HG03159 (cell line): Measurements from ENCODE around the gene TPST2.
A peak's percentile ranks its signal among the peaks of the same experiment; 100 is the strongest.

Source experiments
- ATAC-seq: cut with Tn5 transposase; IDR thresholded peaks from one replicate; pipeline ENCODE4 v1.9.1; 2021; ENCODE audit warnings: mild to moderate bottlenecking, moderate library complexity; ENCODE audit not compliant: unreplicated experiment

The TPST2 gene

DNA sequence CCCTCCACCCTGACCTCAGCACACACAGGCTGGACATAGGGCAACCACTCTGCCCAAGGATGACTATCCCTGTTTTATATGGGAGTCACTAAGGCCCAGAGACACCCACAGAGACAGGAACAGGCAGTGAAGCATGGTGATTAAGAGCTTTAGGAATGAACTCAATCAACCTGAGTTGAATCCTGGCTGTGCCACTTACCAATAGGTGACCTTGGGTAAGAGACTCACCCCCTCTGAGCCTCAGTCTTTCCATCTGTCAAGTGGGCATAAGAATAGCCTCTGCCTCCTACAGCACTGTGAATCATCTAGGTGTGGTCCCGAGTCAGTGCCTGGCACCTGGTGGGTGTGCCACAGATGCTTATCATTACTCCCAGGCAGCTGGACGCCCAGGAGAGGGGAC is 21.1 kb upstream of the TPST2 start:
- ATAC-seq: no peak

DNA sequence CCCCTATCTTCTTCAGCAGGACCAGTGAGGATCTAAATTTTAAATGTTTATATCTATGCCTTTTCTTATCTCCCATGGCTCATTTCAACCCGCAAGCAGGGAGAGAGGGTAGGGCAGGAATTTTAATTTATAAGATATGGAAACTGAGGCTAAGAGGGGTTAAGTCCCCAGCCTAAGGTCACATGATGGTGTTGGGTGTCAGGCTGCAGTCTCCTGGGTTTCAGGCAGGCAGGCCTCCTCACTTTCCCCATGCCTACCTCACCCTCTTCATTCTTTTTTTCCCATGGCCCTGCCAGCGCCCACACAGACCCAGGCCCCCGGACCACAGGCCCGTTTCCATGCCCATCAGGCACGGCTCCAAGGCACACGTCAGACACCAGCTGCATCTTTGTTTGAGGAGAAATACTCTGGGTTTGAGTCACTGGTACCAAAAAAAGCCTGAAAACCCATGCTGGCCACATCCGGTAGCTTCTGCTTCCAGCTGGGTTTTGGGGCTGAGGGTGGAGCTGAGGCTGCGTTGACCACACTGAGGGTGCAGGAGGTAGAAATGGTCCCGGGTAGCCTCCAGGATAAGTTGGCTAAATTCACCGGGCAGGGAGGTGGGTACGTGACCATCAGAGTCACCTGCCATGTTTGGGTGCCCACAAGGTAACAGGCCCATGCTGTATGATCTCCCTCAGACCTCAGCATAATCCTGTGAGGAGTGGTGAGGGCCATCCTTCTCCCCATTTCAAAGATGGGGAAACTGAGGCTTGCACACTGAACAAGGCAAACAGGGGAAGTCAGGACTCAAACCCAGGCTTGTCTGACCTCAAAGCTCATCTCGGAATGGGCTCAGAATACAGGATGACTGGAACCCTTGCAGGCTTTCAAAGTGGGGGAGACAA is 20.4 kb upstream of the TPST2 start:
- ATAC-seq: peak; percentile 65

DNA sequence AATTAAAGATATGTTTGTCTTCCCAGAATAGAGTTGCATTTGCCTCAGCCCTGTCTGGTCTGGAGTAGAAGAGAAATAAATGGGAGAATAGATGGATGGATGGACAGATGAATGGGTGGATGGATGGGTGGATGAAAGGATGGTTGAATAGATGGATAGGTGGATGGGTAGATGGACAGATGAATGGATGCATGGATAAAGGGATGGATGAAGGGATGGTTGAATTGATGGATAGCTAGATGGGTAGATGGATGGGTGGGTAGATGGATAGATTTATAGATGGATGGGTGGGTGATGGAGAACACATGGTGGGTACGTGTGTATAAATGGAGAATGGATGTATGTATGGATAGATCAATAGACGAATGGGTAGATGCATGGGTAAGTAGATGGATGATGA is 19.4 kb upstream of the TPST2 start:
- ATAC-seq: no peak

DNA sequence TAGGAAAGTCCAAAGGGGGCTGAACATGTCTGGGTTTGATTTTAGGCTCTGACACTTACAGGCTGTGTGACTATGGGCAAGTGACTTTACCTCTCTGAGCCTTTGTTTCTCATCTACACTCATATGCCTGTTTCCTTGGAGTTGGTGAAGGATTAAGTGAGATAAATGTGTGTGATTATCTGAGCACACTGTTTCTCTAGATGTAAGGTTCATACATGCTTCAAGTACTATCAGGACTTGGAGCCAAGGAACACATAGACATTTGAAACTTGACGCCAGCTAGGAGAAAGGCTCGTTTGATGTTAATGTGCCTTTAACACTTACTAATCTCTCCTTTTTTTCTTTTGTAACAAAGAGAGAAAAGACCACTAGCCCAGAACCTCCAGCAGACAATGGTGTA is 18.2 kb upstream of the TPST2 start:
- no peak for ATAC-seq

DNA sequence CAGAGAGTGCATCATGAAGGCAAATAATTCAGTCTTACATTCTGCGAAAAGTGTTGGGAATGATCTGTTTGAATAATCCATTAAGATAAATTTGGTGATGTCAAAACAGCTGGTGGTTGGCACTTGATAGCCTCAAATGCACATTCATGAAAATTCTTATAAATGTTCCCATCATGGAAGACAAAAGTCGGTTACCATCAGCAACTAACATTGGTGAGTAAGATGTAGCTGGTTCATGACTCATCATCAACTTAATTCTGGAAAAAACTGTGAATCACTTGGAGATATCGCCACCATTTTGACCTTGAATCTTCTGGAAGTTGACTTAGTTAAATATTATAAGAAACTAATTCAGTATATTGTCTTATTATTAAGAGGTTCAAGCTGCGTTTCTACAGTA is 16.7 kb upstream of the TPST2 start:
- no peak for ATAC-seq

DNA sequence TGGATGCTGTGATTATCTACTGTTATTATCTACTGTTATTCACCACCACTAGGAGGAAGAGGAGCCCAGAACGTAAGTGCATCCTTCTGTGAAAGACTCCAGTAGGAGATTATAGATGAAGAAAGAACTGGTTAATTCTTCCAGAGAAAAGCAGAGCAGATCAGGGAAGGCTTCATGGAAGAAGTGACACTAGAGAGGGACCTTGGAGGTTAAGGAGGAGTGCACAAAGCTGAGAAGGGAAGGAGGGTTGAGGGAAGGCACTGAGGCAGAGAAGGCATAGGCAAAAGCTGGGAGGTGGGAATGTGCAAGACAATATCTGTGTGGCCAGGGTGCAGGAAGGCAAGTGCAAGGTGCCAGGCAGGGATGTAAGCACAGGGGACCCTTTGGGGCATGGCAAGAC is 14.4 kb upstream of the TPST2 start:
- ATAC-seq: no peak

DNA sequence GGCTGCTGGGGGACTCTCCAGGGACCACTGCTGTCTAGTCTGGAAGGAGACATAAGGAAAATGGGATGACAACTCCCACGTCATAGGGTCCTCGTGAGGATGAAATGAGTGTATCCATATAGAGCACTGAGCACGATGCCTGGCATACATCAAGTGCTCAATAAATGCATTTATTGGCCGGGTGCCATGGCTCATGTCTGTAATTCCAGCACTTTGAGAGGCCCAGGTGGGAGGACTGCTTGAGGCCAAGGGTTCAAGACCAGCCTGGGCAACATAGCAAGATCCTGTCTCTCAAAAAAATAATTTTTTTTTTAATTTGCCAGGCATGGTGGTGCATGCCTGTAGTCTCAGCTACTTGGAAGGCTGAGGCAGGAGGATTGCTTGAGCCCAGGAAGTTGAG is 12.2 kb upstream of the TPST2 start:
- no peak for ATAC-seq

DNA sequence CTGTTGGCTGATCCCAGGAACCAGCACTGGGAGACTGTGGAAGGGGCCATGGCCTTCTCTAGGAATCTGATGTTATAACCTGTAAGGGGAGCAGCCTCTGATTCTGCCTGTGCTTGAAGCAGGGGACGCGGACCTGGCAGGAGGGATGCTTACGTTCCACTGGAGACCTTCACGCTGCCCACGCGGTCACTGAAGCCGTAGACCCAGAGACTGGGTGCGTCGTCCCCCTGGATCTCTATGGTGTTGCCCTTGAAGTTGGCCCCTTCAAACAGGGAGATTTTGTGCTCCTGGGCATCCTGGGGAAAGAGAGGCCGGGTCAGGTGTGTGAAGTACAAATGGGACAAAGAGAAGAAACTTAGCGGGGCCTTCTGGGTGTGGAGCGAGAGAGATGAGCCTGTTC is 11.8 kb upstream of the TPST2 start:
- no peak for ATAC-seq

DNA sequence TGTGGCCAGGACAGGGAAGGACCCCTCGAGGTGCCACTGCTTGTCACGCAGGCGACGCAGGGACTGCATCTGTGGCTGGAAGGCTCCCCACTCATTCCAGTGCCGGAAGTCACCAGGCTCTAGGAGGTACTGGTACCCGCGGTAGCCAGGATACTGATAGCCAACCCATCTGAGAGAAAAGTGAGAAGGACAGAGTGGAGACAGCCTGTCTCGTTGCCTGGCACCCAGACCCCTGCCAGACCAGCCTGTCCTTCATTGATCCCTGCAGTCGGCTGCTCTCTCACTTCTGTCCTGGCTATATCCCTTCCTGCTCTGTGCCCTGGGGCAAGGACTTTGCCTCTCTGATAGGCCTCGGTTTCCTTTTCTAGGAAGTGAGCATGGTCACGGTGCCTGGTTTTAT is 9.6 kb upstream of the TPST2 start:
- ATAC-seq: no peak

DNA sequence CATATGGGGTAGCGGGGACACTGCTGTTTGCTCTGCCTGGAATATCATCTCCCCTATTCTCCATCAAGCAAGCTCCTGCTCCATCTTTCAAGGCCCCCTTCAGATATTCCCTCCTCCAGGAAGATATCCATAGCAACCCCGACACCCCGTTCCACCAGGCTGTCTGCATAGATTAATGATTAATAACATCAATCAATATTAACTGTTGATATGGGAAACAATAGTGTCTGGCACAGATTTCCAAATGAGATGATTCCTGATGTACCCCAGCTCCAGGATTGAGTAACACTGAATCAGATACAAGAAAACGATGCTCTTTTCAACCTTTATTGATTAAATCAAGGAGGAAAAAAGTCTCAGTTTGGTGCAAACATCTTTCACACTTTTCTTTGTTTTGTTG is 7.5 kb upstream of the TPST2 start:
- ATAC-seq: no peak

DNA sequence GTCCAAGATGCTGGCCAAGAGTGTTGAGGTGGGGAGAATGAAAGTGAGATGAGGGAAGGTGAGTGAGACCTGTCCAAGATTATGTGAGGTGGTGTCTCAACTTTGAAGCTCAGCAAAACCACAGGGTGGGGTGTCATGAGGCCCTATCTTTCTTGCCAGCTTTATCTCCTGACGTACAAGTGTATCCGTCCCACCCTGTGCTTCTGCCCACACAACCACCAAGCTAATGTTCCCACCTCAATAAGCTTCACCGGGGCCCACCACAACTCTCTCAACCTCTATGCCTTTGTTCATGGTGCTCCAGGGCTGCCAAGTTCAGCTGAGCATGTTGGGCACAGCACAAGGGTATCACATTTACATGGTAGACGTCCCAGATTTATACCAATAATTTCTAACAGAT is 7.1 kb upstream of the TPST2 start:
- ATAC-seq: no peak

DNA sequence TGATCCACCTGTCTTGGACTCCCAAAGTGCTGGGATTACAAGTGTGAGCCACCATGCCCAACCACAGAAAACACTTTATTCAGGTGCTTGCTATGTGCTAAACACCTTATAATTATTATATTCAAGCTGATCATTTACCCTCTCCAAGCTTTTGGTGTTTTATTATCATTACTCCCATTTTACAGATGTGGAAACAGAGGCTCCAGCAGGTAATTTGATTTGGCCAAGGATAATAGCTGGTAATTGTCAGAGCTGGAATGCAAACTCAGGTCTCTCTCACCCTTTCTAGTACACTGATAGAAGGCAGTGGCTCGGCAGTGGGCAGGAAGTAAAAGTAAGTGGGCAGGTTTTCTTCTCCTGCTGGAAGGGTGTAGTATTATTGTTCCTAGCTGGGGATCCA is 3.8 kb upstream of the TPST2 start:
- no peak for ATAC-seq

DNA sequence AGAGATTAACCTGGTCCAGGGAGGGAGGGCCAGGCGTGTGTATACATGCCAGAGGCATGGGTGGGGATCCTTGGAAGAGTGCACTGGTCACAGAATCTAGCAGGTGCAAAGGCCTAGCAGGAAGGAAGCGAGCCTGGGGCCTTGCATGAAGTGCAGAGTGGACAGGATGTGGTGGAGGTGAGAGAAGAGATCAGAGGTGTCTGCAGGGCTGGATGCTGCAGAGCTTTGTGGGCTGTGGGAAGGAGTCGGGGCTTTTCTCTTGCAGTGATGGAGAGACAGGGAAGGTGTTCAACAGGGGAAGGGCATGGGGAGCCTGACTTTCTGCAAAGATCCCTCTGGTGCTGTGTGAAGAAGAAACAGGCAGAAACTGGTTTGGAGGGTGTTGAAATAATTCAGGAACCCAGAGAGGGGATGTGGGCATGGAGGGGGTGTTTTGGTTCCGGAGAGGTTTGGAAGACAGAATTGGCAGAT is 2.5 kb upstream of the TPST2 start:
- ATAC-seq: no peak

DNA sequence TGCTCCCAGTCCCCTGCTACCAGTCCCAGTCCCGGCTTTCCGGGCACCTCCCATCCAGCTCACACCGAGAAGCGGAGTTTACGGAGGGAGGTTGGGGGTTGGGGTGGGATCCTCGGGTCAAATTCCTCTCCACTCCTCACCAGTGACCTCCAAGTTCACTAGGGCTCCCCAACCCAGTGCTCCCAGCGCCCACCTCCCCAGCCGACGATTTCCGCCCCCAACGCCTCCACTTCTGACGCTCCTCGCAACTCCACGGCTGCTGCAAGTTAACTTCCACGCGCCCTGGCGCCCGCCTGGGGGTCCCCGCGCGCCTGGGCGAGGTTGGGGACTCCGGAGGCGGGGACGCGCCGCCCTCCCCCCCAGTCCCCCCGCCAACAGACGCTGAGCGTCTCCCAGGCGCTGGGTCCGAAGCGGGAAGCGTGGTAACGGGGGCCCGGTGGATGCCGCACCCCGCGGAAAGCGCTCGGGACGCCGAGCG is 526 bp downstream of the TPST2 start:
- peak; percentile 9 for ATAC-seq

DNA sequence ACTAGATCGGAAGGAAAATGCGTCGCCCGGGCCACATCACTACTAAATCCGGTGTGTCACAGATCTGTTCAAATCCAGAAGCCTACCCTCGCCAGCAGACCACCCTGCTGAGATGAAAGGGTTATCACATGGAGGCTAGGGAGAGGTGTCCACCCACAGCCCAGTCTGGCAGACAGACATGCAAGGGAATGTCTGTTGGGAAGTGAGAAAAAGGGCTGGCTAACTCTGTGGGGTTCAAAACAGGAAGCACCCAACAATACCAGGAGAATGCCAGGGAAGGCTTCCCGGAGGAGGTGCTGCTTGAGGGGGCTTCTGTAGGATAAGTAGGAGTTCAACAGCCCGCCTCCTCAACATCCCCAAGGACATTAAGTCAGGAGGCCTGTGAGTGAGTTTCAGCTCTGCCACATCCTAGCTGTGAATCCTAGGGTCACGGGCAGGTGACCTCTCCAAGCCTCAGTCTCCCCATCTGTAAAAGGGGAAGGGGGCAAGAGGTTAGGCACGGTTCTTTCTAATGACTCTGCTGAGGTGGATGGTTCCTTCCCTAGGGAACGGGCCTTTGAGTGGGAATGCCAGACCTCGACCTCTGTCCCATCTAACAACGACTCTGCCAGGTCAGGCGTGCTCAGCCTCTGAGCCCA is 1.1 kb downstream of the TPST2 start:
- no peak for ATAC-seq

DNA sequence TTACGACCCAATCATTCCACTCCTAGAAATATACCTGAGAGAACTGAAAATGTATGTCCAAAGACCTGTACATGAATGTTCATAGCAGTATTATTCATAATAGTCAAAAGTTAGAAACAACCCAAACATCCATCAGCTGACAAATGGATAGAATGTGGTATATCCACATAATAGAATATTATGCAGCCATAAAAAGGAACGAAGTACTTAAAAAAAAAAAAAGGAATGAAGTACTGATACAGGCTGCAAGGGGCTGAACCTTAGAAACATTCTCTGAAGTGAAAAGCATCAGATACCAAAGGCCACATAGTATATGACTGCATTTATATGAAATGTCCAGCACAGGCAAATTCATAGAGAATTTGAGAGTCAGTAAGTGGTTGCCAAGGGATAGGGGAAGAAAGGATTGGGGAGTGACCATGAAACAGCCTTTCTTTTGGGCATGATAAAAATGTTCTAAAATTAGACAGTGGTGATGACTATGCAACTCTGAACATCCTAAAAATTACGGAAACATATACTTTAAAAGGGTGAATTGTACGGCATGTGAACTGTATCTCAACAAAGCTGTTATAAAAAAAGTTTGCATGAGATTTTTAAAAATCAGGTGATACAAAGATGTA is 1.8 kb downstream of the TPST2 start:
- ATAC-seq: no peak

DNA sequence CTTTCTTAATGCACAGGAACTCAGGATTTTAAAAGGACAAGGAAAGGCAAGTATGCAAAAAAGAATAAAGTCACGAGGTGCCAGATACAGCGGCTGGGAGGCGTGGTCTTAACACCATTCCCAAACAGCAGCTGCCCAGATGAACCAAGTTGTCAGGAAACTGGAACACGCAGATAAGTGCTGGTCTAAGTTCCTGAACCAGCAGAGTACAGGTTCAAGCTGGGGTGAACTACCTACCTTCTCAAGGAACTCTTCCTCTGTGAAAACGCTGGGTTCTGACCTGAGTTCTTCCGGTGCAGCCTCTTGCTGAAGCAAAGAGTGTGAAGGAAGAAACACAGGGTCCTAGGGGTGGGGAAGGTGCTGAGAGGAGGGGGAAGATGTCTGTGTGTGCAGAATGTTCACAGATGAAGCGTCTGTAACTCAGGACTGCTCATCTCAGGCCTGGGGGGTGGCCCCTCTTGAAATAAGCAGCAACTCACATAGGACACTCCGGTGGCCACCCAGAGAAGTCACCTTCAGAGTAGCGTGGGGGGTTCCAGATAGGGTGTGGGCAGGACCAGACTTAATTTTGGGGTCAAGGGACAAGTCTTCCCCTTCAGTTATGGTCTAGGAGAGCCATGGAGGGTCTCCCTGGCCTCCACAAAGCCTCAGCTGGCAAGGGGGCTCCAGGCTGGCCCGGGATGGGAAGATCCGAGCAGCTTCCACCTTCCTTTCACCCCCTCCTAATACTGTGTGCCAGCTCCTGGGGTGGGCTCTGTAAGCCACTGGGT is 3.2 kb downstream of the TPST2 start:
- no peak for ATAC-seq

DNA sequence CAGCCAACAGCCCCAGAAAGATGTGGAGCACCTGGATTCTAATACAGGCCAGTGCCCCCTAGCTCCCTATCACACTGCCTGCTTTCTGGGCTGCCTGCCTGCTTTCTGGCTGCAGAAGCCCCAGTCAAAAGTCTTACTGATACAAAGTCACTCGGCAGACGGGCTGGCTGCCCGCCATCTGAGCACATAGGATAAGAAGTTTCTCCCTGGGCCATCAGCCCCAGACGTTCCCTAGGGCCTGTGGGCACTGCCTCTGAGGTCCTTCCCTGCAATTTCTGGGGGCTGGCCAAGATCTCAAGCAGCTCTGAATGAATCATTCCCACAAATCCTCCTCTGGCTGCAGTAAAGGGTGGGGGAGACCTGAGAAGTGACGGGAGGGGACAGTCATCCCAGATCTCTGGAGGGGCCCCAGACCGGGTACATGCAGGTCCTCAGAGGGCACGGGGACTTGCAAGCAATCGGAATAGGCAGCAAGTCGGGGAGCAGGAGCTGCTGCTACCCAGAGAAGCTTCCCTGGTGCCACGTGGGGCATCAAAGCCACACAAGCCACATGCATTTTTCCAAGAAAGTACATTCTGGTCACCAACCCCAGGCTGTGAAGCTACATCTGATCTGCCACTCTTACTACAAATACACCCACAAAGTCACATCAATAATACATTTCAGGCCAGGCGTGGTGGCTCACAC is 4.7 kb downstream of the TPST2 start:
- no peak for ATAC-seq

DNA sequence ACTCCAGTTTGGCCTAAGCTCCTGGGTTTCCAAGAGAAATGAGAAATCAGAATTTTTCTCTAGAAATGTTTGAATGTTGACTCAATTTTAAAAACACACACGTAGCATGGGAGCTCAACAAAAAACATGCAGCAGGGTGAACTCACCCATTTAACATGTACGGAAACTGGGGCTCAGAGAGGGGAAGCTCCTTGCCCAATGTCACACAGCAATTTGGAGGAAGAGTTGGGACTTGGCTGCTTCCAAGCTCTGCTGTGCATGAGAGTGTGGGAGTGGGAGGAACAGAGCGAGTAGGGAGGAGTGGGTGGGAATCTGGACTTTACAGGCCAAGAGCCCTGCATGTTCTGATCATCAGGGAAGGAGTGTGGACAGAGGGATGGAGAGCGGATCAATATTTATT is 5.9 kb downstream of the TPST2 start:
- ATAC-seq: no peak

DNA sequence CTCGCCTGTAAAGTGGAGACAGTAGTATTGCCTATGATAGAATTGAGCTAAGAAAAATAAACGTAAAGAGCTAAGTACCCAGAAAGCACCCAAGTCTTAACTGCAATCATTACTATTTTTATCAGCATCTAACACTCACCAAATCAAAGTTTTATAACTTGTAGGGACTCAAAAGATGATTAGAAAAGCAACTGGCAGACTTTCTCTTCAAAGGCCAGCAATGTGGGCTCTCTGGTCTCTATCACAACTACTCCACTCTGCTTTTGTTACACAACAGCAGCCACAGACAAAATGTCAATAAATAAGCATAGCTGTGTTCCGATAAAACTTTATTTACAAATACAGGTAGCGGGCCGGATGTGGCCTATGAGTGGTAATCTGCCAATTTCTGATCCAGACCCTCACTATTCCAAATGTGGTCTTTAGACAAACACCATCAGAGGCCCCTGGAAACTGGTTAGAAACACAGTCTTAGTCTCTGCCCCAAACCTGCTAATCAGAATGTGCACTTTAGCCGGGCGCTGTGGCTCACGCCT is 8.2 kb downstream of the TPST2 start:
- ATAC-seq: no peak
